HG02943 (cell line): Measurements from ENCODE around the gene IFNA13.
A peak's percentile ranks its signal among the peaks of the same experiment; 100 is the strongest.
"Not testable (repeated sequence)": the region's sequence is repeated elsewhere in the genome, so short reads cannot be mapped to it uniquely, and the experiment has no call there.

ENCODE experiments used
- ATAC-seq: cut with Tn5 transposase; IDR thresholded peaks from one replicate; pipeline ENCODE4 v1.9.1; 2021; ENCODE audit warnings: mild to moderate bottlenecking, low read depth, moderate library complexity; ENCODE audit not compliant: unreplicated experiment

IFNA13 gene

DNA sequence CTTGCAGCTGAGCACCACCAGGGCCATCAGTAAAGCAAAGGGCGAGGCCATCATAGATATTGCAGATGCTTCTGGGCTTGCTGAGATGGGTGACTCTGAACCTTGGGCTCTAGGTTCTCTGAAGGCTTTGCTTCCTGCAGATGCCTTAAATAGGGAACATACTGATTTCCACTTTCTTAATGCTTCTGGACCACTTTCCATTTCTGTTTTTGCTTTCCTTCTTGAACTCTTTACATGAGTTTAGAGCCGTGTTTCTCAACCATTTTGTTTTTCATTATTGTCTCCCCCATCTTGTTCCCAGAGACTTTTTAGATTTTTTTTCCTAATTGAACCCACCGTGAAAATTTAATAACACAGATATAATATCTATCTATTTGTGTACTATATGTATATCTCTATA lies at the start of gene IFNA13:
Gene IFNA13, minus strand, starts transcription at position 101 of the 400 bp plus-strand sequence. Its CDS starts 47 bp downstream, at position 54.
- no peak for ATAC-seq

DNA sequence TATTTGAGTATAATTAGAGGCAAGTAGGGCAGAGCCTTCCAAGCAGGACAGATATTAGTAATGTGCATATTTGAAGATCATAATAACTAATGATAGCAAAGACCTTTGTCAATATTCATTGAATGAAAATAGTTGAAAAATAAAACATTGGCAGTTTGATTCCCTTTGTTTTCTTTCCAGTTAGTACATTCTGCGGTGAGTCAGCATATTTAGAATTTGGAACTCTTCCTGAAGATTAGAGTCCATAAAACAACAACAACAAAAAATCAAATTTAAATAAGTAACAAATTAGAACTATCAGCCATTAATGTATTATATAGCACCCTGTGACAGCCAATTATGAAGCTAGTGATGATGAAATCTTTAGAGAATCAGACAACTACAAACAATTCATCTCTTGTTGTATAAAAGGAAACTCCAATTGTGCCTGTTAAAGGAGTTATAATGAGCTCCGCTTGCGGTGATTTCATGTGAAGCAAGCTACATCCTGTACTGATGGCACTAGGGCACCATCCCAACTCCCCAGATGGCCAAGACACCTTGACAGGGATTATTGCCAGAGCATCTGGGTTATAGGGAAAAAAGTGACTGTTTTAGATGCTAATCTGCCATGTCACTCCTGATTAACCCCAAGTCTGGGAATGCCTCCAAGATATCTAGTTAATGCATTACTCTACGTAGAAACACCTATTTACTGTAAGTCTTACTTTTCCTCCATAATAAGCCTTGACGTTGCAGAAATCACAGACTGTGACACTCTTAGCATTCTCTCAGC lies 47.8 kb upstream of the IFNA13 start:
- ATAC-seq = no peak

DNA sequence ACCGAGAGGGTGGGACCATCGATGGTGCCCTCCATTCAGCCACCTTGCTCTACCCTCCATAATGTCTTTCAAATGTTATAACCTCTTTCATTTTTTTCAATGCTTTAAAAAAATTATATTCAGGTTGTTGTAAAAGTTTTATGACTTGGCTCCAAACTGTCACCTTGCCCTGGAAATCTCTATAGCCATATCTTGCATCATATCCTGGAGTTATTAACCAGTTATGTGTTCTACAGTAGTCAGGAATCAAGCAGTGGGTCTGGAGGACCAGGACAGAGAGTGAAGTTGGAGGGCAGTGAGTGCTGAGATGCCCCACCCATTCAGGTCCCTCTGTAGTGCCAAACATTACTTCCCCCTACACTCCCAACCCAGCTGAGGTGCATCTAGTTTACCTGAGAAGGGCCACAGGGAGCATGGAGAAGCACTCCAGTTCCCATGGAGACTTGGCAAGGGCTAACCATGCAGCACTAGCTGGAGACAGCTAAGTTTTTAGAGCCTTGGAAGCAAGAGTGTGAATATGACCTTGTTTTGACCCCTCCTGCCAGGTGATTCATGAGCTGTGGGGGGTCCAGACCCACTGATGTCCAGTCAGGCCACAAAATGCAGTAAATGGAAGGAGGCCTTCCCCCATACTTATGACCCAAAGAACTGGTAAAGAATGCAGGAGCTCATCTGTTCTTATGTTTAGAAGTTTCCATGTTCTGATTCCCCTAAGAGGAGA lies 46.5 kb upstream of the IFNA13 start:
- ATAC-seq = no peak

DNA sequence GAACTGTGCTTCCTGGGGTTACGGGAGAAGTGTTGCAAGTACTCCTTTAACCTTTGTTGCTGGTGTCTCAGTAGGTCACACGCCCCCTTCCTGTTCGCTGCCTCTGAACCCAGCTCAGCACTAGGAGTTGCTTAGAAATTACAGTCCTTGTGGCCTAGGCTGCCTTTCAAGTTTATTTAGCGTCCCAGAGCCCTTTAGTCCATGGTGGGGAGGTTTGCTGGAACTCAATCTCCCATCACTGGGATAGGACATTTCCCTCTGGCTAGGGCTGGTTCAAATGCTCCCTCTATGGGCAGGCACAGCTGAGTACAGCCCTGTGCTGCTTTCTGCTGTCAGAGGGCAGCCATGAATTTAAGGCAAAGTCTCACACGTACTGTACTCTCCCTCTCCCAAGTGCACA lies 45.8 kb upstream of the IFNA13 start:
- no peak for ATAC-seq

DNA sequence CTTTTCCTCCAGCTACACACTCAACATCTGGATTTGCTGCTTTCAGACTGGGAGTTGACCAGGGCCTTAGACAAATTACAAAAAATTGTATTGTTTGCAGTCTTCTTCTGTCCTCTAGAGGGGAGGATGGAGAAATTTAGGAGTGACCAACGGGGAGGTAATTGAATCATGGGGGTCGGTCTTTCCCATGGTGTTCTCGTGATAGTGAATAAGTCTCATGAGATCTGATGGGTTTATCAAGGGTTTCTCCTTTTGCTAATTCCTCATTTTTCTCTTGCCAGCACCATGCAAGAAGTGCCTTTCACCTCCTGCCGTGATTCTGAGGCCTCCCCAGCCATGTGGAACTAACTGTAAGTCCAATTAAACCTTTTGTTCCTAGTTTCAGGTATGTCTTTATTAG lies 45.3 kb upstream of the IFNA13 start:
- no peak for ATAC-seq

DNA sequence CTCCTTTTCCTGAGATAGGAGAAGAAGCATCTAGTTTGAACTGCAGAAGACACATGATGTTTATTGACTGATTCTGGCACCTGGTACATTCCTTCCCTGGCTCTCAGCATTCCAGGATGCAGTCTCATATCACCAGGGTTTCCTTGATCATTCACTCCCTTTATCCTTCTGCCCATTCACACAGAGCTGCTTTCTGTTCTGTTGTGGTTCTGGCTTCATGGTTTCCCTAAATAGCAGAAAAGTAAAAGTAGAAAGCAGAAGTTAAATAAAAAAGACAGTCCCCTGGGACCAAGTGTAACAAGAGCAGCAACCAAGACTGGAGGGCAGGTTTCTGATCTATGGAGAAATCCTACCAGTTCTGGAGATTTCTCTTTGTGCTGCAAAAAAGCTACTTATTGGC lies 44.2 kb upstream of the IFNA13 start:
- ATAC-seq = no peak

DNA sequence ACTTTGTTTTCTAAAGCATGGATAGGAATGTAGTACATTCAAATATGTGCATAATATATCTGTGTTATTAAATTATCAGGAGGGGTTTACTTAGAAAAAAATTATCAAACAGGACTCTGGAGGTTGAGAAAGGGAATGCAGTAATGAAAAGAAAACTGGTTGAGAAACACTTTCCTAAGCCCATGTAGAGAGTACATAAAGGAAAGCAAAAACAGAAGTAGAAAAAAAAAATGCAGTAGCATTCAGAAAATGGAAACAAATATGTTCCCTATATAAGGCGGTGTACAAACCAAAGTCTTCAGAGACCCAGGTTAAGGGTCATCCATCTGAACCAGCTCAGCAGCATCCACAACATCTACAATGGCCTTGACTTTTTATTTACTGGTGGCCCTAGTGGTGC lies 41.0 kb upstream of the IFNA13 start, which contains the start of gene IFNA8:
Gene IFNA8, plus strand, starts transcription at position 301 of the 400 bp plus-strand sequence. Its CDS starts 60 bp downstream, at position 361.
- no peak for ATAC-seq

DNA sequence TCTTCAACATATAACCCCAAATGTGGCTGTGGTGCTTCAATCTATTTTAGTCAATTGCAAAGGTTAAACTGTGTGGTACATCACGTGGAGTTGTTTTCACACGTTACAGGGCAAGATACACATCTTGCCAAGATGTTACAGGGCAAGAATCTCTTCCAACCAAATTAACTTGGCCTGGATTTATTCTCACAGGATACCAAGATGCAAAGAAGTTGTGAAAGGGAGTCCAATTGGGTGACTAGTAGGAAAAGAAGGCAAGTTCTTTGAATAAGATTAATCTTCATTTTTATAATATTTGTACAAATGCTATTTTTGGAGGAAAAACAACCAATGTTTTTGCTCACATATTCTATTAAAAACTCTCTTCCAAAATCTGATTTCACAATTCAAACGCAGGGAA lies 36.3 kb upstream of the IFNA13 start:
- ATAC-seq = no peak

DNA sequence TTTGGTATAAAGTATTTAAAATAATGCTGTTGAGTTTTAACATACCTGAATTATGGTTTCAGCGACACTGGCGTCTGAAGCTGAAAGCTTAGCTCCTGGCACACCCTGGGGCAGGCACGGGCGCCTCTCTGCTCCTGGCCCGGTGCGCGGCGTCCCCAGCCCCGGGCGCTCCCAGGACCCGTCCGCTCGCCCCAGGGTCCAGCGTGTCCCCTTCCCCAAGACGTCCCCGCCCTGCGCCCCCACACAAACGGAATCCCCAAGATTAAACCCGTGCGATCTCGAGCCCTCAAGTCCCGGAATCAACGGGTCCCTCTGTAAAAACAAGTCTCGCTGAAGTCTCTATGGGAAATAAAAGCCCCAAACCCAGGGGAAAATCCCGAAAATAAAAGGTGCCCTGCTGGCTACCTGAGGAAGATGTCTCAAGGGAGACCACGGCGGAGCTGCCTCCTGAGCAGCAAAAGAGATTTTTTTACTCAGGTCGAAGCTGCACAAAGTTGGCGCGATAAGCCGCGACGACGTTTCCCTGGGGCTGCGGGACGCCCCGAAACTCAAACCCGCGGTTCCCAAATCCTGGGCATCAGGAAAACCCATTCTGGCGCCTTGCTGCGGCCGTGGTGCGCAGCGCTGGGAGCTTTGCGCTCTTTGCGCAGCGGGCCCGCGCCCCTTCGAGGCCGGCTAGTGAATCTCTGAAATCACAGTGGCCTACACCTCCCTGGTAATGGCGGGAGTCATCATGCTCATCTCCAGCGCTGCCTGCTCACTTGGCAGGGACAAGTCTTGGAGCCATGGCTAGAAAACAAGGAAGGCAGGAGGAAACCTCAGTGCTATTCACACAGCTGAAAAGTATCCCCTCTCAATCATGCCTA lies 34.8 kb upstream of the IFNA13 start:
- ATAC-seq = no peak

DNA sequence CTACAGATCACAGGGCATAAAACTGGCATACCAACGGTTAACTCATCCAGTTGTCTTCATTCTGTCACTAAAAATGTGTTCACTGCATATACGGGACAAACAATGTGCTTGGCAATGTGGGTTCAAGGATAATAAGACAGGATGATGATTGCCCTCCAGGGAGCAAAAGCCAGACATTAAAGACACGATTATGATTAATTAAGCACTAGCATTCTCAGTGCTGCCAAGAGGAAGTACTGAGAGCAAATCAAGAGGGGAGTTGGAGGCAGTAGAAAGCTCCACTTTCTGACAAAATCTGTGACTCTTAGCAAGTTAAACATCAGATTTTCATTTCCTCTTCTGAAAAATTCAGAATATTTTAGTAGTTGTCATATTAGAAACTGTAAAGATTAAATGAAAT lies 32.1 kb upstream of the IFNA13 start:
- no peak for ATAC-seq

DNA sequence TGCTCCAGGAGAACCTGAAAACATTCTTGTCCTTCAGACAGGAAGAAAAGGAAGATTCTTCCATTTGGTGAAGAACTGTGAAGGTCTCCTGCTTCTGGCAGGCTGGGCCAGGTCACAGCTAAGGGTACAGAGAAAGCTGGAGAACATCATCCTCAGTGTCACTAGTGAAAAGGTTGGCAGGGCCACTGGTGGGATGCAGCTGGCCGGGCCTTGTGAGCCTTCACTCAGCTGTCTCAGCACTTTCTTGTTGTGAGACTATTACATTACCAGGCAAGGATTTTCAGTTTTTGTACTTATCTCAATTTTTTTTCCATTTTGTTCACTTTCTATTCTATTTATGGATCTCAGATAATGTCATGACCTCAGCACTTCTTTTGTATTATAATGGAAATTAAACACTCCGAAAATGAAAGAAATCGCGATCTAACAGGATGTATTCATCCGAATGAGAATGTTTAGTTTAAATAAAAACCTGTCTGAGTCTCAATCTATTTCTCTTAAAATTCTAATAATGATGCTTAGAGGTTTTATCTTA lies 31.2 kb upstream of the IFNA13 start:
- no peak for ATAC-seq

DNA sequence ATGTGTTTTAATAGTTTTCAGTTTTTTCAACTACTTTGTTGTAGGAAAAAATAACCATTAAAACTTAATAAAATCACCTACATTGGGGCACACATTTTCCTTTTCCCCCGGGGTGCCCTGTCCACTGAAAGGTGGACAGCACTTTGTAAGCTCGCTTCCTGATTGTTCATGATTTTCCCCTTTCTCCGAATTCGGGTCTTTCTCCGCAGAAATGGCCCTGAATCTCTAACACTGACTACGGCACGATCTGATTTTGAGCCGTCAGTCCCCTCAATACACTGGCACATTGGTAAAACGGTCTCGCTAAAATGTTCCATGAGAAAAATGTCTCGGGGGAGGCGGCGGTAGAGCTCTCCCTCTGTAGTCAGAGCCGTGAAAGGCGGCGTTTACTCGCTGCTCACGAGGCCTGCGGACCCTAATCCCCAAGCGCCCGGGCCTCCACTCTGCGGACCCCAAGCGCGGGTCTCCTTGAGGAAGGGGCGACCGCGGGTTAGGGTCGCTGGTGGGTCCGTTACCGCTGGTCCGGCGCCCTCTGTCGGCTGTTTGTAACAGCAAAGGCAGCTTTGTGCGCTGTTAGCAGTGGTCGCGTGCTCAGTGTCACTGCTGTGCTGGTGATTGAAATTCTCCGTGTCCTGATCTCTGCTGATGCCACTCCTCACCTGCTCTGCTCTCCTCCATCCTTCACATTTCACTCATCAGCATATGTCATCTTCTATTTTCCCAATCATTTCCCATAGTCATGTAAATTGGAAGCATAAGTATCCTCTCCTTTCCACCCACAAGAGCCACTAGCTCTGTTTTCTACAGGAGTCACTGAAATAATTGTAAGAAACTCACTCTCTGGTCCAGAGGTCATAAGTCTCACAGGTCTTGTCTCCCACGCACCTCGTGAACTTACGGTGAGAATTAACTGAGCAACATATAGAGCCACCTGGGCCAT lies 28.2 kb upstream of the IFNA13 start:
- peak; percentile 69 for ATAC-seq

DNA sequence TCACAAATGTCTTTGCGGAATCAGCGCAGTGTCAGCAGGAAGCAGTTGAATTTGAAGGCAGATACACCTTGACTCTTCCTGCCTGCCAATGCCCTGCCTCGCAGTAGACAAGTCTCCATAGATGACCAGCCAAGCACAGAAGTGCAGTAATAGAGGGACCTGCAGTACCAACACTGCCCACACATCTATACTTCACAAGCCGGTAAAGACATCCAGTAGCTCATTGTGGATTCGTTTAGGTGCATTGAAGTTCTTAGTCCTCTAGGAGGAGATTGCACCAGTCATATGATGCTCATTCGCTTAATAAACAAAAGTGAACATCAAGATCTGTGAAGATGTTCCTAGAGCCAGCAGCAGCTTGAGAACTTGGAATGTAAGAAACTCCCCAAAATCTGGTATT lies 24.4 kb upstream of the IFNA13 start:
- ATAC-seq = peak; percentile 69

DNA sequence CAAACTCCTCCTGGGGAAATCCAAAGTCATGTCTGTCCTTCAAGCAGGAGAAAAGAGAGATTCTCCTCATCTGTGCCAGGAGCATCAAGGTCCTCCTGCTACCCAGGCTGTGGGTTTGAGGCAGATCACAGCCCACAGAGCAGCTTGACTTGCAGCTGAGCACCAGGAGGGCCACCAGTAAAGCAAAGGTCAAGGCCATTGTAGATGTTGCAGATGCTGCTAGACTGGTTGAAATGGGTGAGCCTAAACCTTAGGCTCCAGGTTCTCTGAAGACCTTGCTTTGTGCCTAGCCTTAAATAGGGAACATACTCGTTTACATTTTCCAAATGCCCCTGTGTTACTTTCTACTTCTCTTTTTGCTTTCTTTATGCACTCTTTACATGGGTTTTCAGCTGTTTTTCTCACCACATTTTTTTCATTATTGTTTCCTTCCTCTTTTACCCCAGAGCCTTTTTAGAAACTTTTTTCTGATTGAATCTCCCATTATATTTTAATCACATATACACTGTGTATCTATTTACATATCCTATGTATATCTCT lies 17.3 kb upstream of the IFNA13 start, which contains the start of gene IFNA2:
Gene IFNA2, minus strand, starts transcription at position 268 of the 540 bp plus-strand sequence. Its CDS starts 69 bp downstream, at position 199.
- ATAC-seq = no peak

DNA sequence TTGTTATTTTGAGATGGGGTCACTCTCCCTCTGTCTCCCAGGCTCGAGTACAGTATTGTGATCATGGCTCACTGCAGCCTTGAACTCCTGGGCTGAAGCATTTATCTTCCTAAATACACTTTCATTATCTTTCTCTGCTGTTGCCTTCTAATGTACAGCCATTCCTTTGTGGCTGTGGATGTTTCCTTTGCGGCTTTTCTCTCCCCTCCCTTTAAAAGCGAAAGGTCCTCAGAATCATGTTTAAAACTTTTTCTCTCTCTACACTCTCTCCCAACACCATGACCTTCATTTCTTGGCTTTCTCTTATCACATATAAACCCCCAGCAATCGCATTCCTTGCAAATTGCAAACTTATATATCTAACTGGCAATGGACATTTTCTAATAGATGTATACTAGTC lies 15.8 kb upstream of the IFNA13 start:
- ATAC-seq = no peak

DNA sequence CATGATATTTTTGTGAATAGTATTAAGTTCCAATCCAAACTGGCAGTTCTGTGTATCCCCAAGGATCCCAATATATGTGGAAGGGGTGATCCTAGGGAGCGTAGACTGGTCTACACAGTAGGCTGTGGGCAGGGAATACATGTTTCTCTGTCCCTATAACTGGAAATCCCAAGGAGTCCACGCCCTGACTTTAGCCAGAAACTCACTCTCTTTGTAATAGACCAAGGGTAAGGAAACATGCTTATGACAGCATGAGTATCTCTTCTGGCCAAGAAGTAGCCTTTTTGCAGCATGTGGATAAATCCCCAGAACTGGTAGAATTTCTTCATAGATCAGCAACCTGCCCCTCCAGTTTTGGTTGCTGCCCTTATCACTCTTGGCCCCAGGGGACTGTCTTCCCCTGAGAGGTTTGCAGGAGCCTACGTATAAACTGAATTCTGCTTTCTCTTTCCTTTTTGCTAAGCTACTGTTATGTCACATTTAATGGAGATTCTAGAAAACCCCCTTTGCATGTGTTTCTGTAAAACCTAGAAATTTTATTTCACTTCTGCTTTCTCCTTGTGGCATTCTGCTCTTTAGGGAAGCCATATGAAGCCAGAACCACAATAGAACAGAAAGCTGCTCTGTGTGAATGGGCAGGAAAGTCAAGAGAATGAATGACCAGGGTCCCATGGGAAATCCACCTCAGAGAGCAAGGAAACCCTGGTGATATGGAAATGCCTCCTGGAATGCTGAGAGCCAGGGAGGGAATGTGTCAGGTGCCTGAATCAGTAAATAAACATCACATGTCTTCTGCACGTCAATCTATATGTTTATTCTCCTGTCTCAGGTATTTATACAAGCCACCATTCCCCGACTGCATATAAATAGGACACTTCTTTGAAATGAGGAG lies 13.8 kb upstream of the IFNA13 start:
- peak; percentile 98 for ATAC-seq

DNA sequence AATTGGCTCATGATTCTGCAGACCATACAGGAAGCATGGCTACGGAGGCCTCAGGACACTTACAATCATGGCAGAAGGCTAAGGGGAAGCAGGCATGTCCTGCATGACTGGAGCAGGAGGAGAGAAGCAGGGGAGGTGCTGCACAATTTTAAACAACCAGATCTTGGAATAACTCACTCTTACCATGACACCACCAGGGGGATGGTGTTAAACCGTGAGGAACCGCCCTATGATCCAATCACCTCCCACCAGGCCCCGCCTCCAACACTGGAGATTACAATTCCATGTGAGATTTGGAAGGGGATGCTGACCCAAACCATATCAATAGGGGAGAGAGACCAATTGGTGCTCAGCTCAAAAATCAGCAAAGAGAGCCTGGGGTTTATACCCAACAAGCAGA lies 3.6 kb upstream of the IFNA13 start:
- ATAC-seq = not testable (repeated sequence)

DNA sequence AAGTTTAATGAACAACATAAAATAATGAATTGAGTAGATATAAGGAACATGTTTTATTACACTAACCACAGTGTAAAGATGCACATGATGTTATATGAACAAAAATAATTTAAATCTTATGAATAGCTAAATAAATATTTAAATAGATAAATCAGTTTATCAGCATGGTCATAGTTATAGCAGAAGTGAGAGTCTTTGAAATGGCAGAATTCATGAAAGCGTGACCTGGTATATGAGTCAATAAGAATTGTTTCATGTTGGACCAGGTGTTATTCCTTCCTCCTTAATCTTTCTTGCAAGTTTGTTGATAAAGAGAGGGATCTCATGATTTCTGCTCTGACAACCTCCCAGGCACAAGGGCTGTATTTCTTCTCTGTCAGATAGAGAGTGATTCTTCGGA lies 688 bp downstream of the IFNA13 start:
- ATAC-seq = not testable (repeated sequence)
